Measurements from ENCODE around the gene FBXL16.
"Not testable (repeated sequence)": the region's sequence is repeated elsewhere in the genome, so short reads cannot be mapped to it uniquely, and the experiment has no call there.

FBXL16 gene

GRCh38 chr16:749010-749409 is 43.4 kb upstream of the FBXL16 start:
- in situ Hi-C loops (cut with HindIII; ENCODE audit: low sequenced_read_pairs), result no loop called here
- DNase-seq (ENCODE audit: low read depth), result peak; percentile 32
- TF ChIP-seq CTCF (IDR thresholded peaks at IDR 0.05; ENCODE audit: low read depth, low read length, missing control alignments), result no peak
- H3K4me3 ChIP-seq (ENCODE audit: low read depth, low read length), result no peak overlapping the region

GRCh38 chr16:747978-748746 is 42.6 kb upstream of the FBXL16 start:
- TF ChIP-seq CTCF (IDR thresholded peaks at IDR 0.05; ENCODE audit: low read depth, low read length, missing control alignments), result no peak
- DNase-seq (ENCODE audit: low read depth), result no peak
- H3K4me3 ChIP-seq (ENCODE audit: low read depth, low read length), result no peak overlapping the region
- in situ Hi-C loops (cut with HindIII; ENCODE audit: low sequenced_read_pairs), result no loop called here

GRCh38 chr16:746637-747036 is 41.0 kb upstream of the FBXL16 start:
- in situ Hi-C loops (cut with HindIII; ENCODE audit: low sequenced_read_pairs), result no loop called here
- DNase-seq (ENCODE audit: low read depth), result no peak
- H3K4me3 ChIP-seq (ENCODE audit: low read depth, low read length), result no peak overlapping the region
- TF ChIP-seq CTCF (IDR thresholded peaks at IDR 0.05; ENCODE audit: low read depth, low read length, missing control alignments), result no peak

- DNase-seq (ENCODE audit: low read depth), result no peak
- TF ChIP-seq CTCF (IDR thresholded peaks at IDR 0.05; ENCODE audit: low read depth, low read length, missing control alignments), result peak; percentile 20
- in situ Hi-C loops (cut with HindIII; ENCODE audit: low sequenced_read_pairs), result no loop called here
- no peak overlapping the region for H3K4me3 ChIP-seq (ENCODE audit: low read depth, low read length)
Measured at GRCh38 chr16:745739-746138, 40.1 kb upstream of the FBXL16 start.

- H3K4me3 ChIP-seq (ENCODE audit: low read depth, low read length), result no peak overlapping the region
- no peak for DNase-seq (ENCODE audit: low read depth)
- peak; percentile 23 for TF ChIP-seq CTCF (IDR thresholded peaks at IDR 0.05; ENCODE audit: low read depth, low read length, missing control alignments)
- in situ Hi-C loops (cut with HindIII; ENCODE audit: low sequenced_read_pairs), result no loop called here
Measured at GRCh38 chr16:743794-744500, 38.3 kb upstream of the FBXL16 start.

- DNase-seq (ENCODE audit: low read depth); in situ Hi-C loops (cut with HindIII; ENCODE audit: low sequenced_read_pairs): not testable (repeated sequence)
Measured at GRCh38 chr16:742894-743293, 37.3 kb upstream of the FBXL16 start.

GRCh38 chr16:741986-742629 is 36.5 kb upstream of the FBXL16 start:
- no peak for TF ChIP-seq CTCF (IDR thresholded peaks at IDR 0.05; ENCODE audit: low read depth, low read length, missing control alignments)
- no peak for DNase-seq (ENCODE audit: low read depth)
- no peak overlapping the region for H3K4me3 ChIP-seq (ENCODE audit: low read depth, low read length)
- in situ Hi-C loops (cut with HindIII; ENCODE audit: low sequenced_read_pairs), result no loop called here

More at GRCh38 chr16:742894-743293, 37.3 kb upstream of the FBXL16 start:
- H3K4me3 ChIP-seq (ENCODE audit: low read depth, low read length), result not testable (repeated sequence)

Measured in astrocyte of the cerebellum (primary cell).